Calu3 (cell line): Measurements from ENCODE around the gene LHFPL6. TPM values are rescaled to one million over a fixed set of nuclear protein-coding genes. Genes with fewer than 3 reads are reported as not detected.

ENCODE experiments used
- BruUV-seq: library from RNA; stranded (reverse); fragments of 400-500 nt; replicated peaks from 2 replicates; lab custom pipeline; 2021; lab: Mats Ljungman, UMichigan
- CTCF ChIA-PET: fragments of 300-600 bp; sonication (Branson Sonifier 250); formaldehyde crosslinking; loops from one replicate; lab custom pipeline; 2022; ENCODE audit warnings: antibody characterized with exemption; lab: Charles Lee
- DNase-seq: peaks from one replicate; pipeline ENCODE4 v3.0.0; 2022
- H3K27ac Mint-ChIP-seq: one replicate; pipeline ENCODE4 v1.8.0; 2022; ENCODE audit warnings: mixed read lengths; ENCODE audit not compliant: unreplicated experiment
- H3K27me3 Mint-ChIP-seq: one replicate; pipeline ENCODE4 v1.8.0; 2022; ENCODE audit warnings: mixed read lengths; ENCODE audit not compliant: unreplicated experiment
- H3K36me3 Mint-ChIP-seq: one replicate; pipeline ENCODE4 v1.8.0; 2022; ENCODE audit warnings: mild to moderate bottlenecking, moderate library complexity, mixed read lengths; ENCODE audit not compliant: insufficient read depth, unreplicated experiment
- H3K4me1 Mint-ChIP-seq: one replicate; pipeline ENCODE4 v1.8.0; 2022; ENCODE audit warnings: mild to moderate bottlenecking, low read depth, mixed read lengths; ENCODE audit not compliant: unreplicated experiment
- H3K4me3 Mint-ChIP-seq: one replicate; pipeline ENCODE4 v1.8.0; 2022; ENCODE audit warnings: mild to moderate bottlenecking, low read depth, moderate library complexity, mixed read lengths; ENCODE audit not compliant: unreplicated experiment
- H3K9me3 Mint-ChIP-seq: one replicate; pipeline ENCODE4 v1.8.0; 2022; ENCODE audit warnings: low read depth, mixed read lengths; ENCODE audit not compliant: unreplicated experiment
- intact Hi-C: fragments of 100-400 bp; cut with micrococcal nuclease; formaldehyde crosslinking; loops from one replicate; pipeline ENCODE4 v1.10.0; 2022; ENCODE audit not compliant: unreplicated experiment
- total RNA-seq: library from RNA; stranded (reverse); gene quantifications from 2 replicates; pipeline ENCODE4 v1.2.3, GENCODE V29; 2022
- TF ChIP-seq, protein P1 (sequence below): fragments of 200-600 bp; IDR thresholded peaks from one replicate; pipeline ENCODE4 v1.8.0; 2022; ENCODE audit warnings: antibody characterized with exemption; ENCODE audit not compliant: unreplicated experiment

The LHFPL6 gene
- total RNA-seq, 1 experiment from 2014 or later: not detected

- Mint-ChIP-seq H3K4me3 (no peak overlapping the region), H3K4me1 (no peaks in the 10 kb centered on the region), H3K27me3 (no peaks in the 10 kb centered on the region), H3K27ac (no peak overlapping the region), H3K36me3 (no peaks in the 10 kb centered on the region), H3K9me3 (no peaks in the 10 kb centered on the region)
- CTCF ChIA-PET: no interaction called here
- no peak for DNase-seq
- TF ChIP-seq, protein P1, sequence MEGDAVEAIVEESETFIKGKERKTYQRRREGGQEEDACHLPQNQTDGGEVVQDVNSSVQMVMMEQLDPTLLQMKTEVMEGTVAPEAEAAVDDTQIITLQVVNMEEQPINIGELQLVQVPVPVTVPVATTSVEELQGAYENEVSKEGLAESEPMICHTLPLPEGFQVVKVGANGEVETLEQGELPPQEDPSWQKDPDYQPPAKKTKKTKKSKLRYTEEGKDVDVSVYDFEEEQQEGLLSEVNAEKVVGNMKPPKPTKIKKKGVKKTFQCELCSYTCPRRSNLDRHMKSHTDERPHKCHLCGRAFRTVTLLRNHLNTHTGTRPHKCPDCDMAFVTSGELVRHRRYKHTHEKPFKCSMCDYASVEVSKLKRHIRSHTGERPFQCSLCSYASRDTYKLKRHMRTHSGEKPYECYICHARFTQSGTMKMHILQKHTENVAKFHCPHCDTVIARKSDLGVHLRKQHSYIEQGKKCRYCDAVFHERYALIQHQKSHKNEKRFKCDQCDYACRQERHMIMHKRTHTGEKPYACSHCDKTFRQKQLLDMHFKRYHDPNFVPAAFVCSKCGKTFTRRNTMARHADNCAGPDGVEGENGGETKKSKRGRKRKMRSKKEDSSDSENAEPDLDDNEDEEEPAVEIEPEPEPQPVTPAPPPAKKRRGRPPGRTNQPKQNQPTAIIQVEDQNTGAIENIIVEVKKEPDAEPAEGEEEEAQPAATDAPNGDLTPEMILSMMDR: no peak
- BruUV-seq: no TSS peak
- intact Hi-C loops: no loop called here
These were observed 224.7 kb downstream of the LHFPL6 start for GRCh38 chr13:39378306-39378705.

- no peaks in the 10 kb centered on the region for H3K27me3 Mint-ChIP-seq
- H3K4me3 Mint-ChIP-seq: no peak overlapping the region
- CTCF ChIA-PET: no interaction called here
- no peak for DNase-seq
- intact Hi-C loops: no loop called here
- H3K36me3 Mint-ChIP-seq: no peaks in the 10 kb centered on the region
- H3K4me1 Mint-ChIP-seq: no peaks in the 10 kb centered on the region
- TF ChIP-seq, protein P1: no peak
- no peak overlapping the region for H3K27ac Mint-ChIP-seq
- no TSS peak for BruUV-seq
- H3K9me3 Mint-ChIP-seq: no peaks in the 10 kb centered on the region
These were observed 225.3 kb downstream of the LHFPL6 start for GRCh38 chr13:39377699-39378098.

GRCh38 chr13:39376076-39376475, 226.9 kb downstream of the LHFPL6 start:
- H3K27me3 Mint-ChIP-seq: peaks cover 13% of the 10 kb centered on the region
- intact Hi-C loops: no loop called here
- H3K4me3 Mint-ChIP-seq: no peak overlapping the region
- no peak for DNase-seq
- no peaks in the 10 kb centered on the region for H3K9me3 Mint-ChIP-seq
- CTCF ChIA-PET: no interaction called here
- no peak overlapping the region for H3K27ac Mint-ChIP-seq
- H3K36me3 Mint-ChIP-seq: no peaks in the 10 kb centered on the region
- TF ChIP-seq, protein P1: no peak
- H3K4me1 Mint-ChIP-seq: no peaks in the 10 kb centered on the region
- no TSS peak for BruUV-seq

DNA sequence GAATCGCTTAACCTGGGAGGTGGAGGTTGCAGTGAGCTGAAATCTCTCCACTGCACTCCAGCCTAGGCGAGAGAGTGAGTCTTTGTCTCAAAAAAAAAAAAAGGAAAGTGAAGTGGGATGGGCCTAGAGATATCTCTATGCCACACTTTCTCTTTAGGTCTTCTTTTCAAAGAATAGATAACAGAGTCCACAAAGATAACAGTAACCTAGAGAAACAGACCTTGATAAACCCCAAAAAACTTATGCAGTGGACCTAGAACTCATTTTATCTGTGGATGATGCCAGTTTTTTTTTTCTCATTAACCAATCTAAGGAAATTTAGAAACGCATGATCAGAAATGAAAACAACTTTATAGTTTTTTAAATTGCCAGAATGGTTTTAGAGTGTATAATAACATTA, 227.4 kb downstream of the LHFPL6 start:
- no TSS peak for BruUV-seq
- Mint-ChIP-seq H3K27me3 (peaks cover 15% of the 10 kb centered on the region), H3K4me1 (no peaks in the 10 kb centered on the region), H3K27ac (no peak overlapping the region), H3K36me3 (no peaks in the 10 kb centered on the region), H3K4me3 (no peak overlapping the region), H3K9me3 (no peaks in the 10 kb centered on the region)
- no peak for DNase-seq
- TF ChIP-seq, protein P1: no peak
- intact Hi-C loops: no loop called here
- CTCF ChIA-PET: no interaction called here
